Endothelial cell of umbilical vein (primary cell): ENCODE data around the gene CCSER1. TPM values are rescaled to one million over a fixed set of nuclear protein-coding genes. Genes with fewer than 3 reads are reported as not detected.

Experiments used
- BruUV-seq: library from RNA; stranded (reverse); fragments of 400-500 nt; replicated peaks from 2 replicates; lab custom pipeline; 2021; lab: Mats Ljungman, UMichigan
- CTCF ChIA-PET: fragments of 300-600, 350-600 bp; sonication (Branson Sonifier 250); formaldehyde crosslinking; loops from one replicate; lab custom pipeline; 2021; ENCODE audit warnings: antibody characterized with exemption, inconsistent platforms; lab: Charles Lee
- POLR2A ChIA-PET: fragments of 300-600, 350-600 bp; sonication (Branson Sonifier 250); formaldehyde crosslinking; loops from one replicate; lab custom pipeline; 2021; ENCODE audit warnings: antibody characterized with exemption, inconsistent platforms; lab: Charles Lee
- DNase-seq: peaks from one replicate; pipeline ENCODE4 v3.0.0-alpha.2; 2011; ENCODE audit warnings: low read depth, low spot score
- FAIRE-seq: peaks from 2 replicates; lab custom pipeline; 2011; peaks lifted over from hg19 to GRCh38; lab: Jason Lieb, UNC
- H2AFZ ChIP-seq: 2 replicates; pipeline ENCODE4 v1.6.0; 2012; ENCODE audit warnings: low read depth, low read length, control low read depth, inconsistent platforms
- H3K27ac ChIP-seq: 2 replicates; pipeline ENCODE4 v1.5.1; 2011; ENCODE audit warnings: low read depth, mild to moderate bottlenecking, control low read depth, low read length, moderate library complexity; ENCODE audit not compliant: insufficient read depth
- H3K27me3 ChIP-seq, 2 experiments: 2 replicates each; pipeline versions ENCODE4 v1.6.0 to v1.6.1; 2011; ENCODE audit warnings: low read length in 2 of 2, mixed read lengths in 1 of 2; ENCODE audit not compliant: control insufficient read depth in 2 of 2, insufficient read depth in 2 of 2
- H3K36me3 ChIP-seq, 2 experiments: 2 replicates in 1 of 2; 3 replicates in 1 of 2; pipeline ENCODE4 v1.5.1; 2011; ENCODE audit warnings: low read length in 2 of 2, mild to moderate bottlenecking in 1 of 2, moderate library complexity in 1 of 2; ENCODE audit not compliant: control insufficient read depth in 2 of 2, insufficient read depth in 2 of 2; ENCODE audit errors: extremely low read depth in 1 of 2
- H3K4me1 ChIP-seq: 3 replicates; pipeline ENCODE4 v1.5.1; 2011; ENCODE audit warnings: mild to moderate bottlenecking, low read length; ENCODE audit not compliant: control insufficient read depth, insufficient read depth; ENCODE audit errors: extremely low read depth
- H3K4me2 ChIP-seq: 2 replicates; pipeline ENCODE4 v1.6.1; 2011; ENCODE audit warnings: low read length, control low read depth, mixed read lengths; ENCODE audit not compliant: insufficient read depth
- H3K4me3 ChIP-seq, 3 experiments: fragments of 200-600 bp in 1 of 3; sonication (generic), shearing (Covaris generic) in 1 of 3; replicated peaks in 1 of 3; 2 replicates each; pipeline ENCODE4 v1.5.1; 2011 to 2016; ENCODE audit warnings: control low read depth in 3 of 3, low read length in 3 of 3, mild to moderate bottlenecking in 2 of 3, inconsistent platforms in 1 of 3, low read depth in 1 of 3, moderate library complexity in 1 of 3; ENCODE audit not compliant: insufficient read depth in 1 of 3
- H3K79me2 ChIP-seq: 2 replicates; pipeline ENCODE4 v1.6.0; 2012; ENCODE audit warnings: low read length, inconsistent platforms; ENCODE audit not compliant: control insufficient read depth, insufficient read depth
- H3K9ac ChIP-seq: replicated peaks from 2 replicates; pipeline ENCODE3; 2011; ENCODE audit warnings: low read length, control low read depth; ENCODE audit not compliant: insufficient read depth; ENCODE audit errors: extremely low read depth
- H3K9me1 ChIP-seq: replicated peaks from 3 replicates; pipeline ENCODE4 v1.6.0; 2011; ENCODE audit warnings: mild to moderate bottlenecking, low read length; ENCODE audit not compliant: control insufficient read depth, insufficient read depth; ENCODE audit errors: extremely low read depth
- H3K9me3 ChIP-seq: replicated peaks from 2 replicates; pipeline ENCODE4 v1.5.1; 2012; ENCODE audit warnings: low read length, inconsistent platforms; ENCODE audit not compliant: control insufficient read depth, insufficient read depth
- H4K20me1 ChIP-seq: replicated peaks from 2 replicates; pipeline ENCODE3; 2011; ENCODE audit warnings: mild to moderate bottlenecking, low read length; ENCODE audit not compliant: control insufficient read depth, insufficient read depth; ENCODE audit errors: extremely low read depth
- FOS ChIP-seq: IDR thresholded peaks from 2 replicates; pipeline ENCODE4 v1.6.1; 2011; ENCODE audit warnings: mild to moderate bottlenecking, low read length, moderate library complexity, borderline replicate concordance; ENCODE audit not compliant: insufficient read depth
- POLR2AphosphoS5 ChIP-seq: IDR thresholded peaks from 2 replicates; pipeline ENCODE4 v1.6.1; 2012; ENCODE audit warnings: low read depth, mild to moderate bottlenecking, control low read depth, low read length, moderate library complexity; ENCODE audit not compliant: insufficient read depth
- dilution Hi-C: fragments of 300-500 bp; cut with MboI; formaldehyde crosslinking; loops from one replicate; pipeline ENCODE4 v1.15.0; 2019; ENCODE audit warnings: low sequenced_read_pairs; ENCODE audit not compliant: extremely low pct_ligation_motif_present
- intact Hi-C: fragments of 100-400 bp; cut with micrococcal nuclease; formaldehyde crosslinking; loops from one replicate; pipeline ENCODE4 v1.10.0; 2022
- polyA plus RNA-seq, 4 experiments: library from polyadenylated mRNA; depleted of rRNA in 3 of 4; stranded (reverse) in 3 of 4; unstranded in 1 of 4; fragments of >200 nt; gene quantifications; 2 replicates each; pipeline versions ENCODE4 v1.2.1 to v1.2.3, GENCODE V29; 2011 to 2012; ENCODE audit warnings: missing spikeins in 1 of 4
- total RNA-seq: library from RNA; stranded (reverse); gene quantifications from 2 replicates; pipeline ENCODE4 v1.2.3, GENCODE V29; 2021

The CCSER1 gene
- total and polyA plus RNA-seq, 2 donors (not counting 3 experiments of a cell fraction or from before 2014, with no cell fraction given), result 0.11 to 1.8 TPM

DNA sequence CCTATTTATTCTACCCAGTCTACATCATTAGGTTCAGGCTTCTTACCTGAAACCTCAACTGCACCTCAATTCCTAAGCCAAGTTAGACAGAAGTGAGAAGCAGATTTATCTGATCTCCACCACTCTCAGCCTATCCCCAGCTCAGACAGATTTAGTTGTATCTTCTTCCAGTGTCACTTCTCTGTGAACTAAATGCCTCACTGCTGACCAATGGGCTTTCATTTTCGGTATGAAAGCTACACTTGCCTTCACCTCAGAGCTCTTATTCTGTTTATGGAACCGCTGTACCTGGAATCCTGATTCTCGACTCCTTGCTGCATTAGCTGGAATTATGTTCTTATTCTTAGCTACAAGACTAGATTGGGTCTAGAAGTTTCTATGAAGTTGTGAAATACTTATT lies 833.2 kb downstream of the CCSER1 start:
- Histone ChIP-seq H3K9me1 (no peaks in the 10 kb centered on the region), H3K9ac (no peak overlapping the region), H3K4me2 (no peak overlapping the region), H3K27ac (no peak overlapping the region), H3K4me3 (no peak overlapping the region), H3K79me2 (no peaks in the 10 kb centered on the region), H3K9me3 (no peaks in the 10 kb centered on the region), H2AFZ (no peak overlapping the region), H3K36me3 (no peaks in the 10 kb centered on the region), H3K4me1 (no peaks in the 10 kb centered on the region), H4K20me1 (no peaks in the 10 kb centered on the region), H3K27me3 (no peaks in the 10 kb centered on the region)
- DNase-seq (no peak), FAIRE-seq (no peak)
- BruUV-seq, result no TSS peak
- dilution Hi-C loops, result no loop called here
- TF ChIP-seq POLR2AphosphoS5, result no peak
- ChIA-PET CTCF (interaction anchor here (1.0 kb wide), 1 partner anchor 18 kb away, joined by 3 read pairs; no protein-coding TSS in a partner anchor), POLR2A (no interaction called here)
- intact Hi-C loops, result no loop called here

DNA sequence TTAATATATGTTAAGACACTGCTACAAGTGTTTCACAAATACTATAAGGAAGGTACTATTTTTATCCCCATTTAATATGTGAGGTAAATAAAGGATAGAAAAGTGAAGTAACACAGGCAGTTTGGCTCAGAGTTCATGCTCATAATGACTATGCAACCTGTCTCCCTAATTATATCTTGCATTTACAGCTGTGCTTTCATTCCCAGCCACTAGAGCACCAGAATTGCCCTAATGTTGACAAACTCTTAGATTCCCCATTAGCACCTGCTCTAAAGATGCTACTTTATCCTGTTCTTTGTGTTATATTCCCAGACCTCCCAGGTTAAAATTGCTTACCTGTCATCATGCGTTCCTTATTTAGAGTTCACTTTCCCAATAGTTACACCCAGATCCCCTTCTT lies 833.6 kb downstream of the CCSER1 start:
- FAIRE-seq, result no peak
- CTCF ChIA-PET, result interaction anchor here (1.0 kb wide), 1 partner anchor 18 kb away, joined by 3 read pairs; no protein-coding TSS in a partner anchor
- intact Hi-C loops, result no loop called here

More for the DNA sequence above, 833.6 kb downstream of the CCSER1 start:
- Histone ChIP-seq H3K4me2 (no peak overlapping the region), H3K4me3 (no peak overlapping the region), H3K9ac (no peak overlapping the region), H3K79me2 (no peaks in the 10 kb centered on the region), H3K4me1 (no peaks in the 10 kb centered on the region), H3K36me3 (no peaks in the 10 kb centered on the region), H3K27ac (no peak overlapping the region), H4K20me1 (no peaks in the 10 kb centered on the region), H3K27me3 (no peaks in the 10 kb centered on the region), H3K9me3 (no peaks in the 10 kb centered on the region), H3K9me1 (no peaks in the 10 kb centered on the region), H2AFZ (no peak overlapping the region)
- no peak for TF ChIP-seq FOS
- dilution Hi-C loops, result no loop called here
- POLR2A ChIA-PET, result no interaction called here
- no peak for DNase-seq
- BruUV-seq, result no TSS peak
